PFSK-1 (cell line): ENCODE data around the gene TAL1.

Experiments
- FOXP2 ChIP-seq: optimal IDR thresholded peaks from 2 replicates; pipeline ENCODE3; 2011; ENCODE audit warnings: borderline replicate concordance, control low read depth, inconsistent platforms; ENCODE audit not compliant: insufficient read depth; ENCODE audit errors: extremely low read length, extremely low read depth
- POLR2AphosphoS5 ChIP-seq: IDR thresholded peaks from 2 replicates; pipeline ENCODE4 v1.6.1; 2012; ENCODE audit warnings: low read depth, mild to moderate bottlenecking, control low read depth, low read length, moderate library complexity
- TAF1 ChIP-seq: IDR thresholded peaks from 2 replicates; pipeline ENCODE4 v1.6.1; 2012; ENCODE audit warnings: low read length, control low read depth, borderline replicate concordance; ENCODE audit not compliant: insufficient read depth

DNA sequence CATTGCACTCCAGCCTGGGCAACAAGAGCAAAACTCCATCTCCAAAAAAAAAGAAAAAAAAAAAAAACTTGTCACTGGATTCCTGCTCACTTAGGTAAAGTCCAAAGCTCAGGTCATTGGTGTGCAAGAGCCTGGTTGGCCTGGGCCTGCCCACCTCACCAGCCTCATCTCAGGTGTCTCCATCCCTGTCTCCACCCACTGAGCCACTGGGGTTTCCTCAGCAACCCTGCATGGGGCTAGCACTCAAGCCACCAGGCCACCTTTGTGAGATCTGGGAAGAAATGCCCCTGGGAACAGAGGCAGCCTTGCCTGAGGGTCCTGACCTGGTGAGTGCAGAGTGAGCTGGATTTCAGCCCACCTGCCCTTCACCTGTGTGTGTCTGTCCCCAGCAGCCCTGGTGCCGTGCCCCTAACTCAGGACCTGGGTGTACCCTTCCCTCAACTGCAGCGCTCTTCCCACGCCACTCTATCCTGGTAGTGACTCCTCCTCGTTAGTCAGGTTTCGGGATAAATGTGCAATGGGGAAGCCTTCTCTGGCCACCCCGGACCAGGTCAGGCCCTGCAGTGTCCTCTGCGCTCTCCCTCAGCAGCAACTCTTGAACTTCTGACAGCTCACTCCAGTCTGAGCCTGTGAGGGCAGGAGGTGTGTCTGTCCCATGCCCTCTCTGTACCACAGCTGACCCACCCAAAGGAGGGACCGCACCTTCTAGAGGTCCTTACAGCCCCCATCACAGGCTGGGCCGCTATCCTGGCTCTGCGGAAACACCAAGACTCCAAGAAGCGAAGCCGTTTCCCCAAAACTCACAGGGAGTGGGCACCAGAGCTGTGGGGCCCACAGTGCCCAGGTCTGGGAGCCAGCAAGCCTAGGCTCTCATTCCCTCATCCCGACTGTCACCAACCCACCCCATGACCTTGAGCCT lies 45.5 kb downstream of the TAL1 start:
- TF ChIP-seq POLR2AphosphoS5: no peak
- TF ChIP-seq FOXP2: no peak
- no peak for TF ChIP-seq TAF1
